ENCODE measurements around the gene CORO1C. TPM values are rescaled to one million over a fixed set of nuclear protein-coding genes. Genes with fewer than 3 reads are reported as not detected.
"Not testable (repeated sequence)": the region's sequence is repeated elsewhere in the genome, so short reads cannot be mapped to it uniquely, and the experiment has no call there.

CORO1C gene
- total RNA-seq, 1 donor from 2014 or later: 269 TPM

GRCh38 chr12:108678104-108678730 is 53.1 kb downstream of the CORO1C start:
- DNase-seq (ENCODE audit: low spot score): no peak

- DNase-seq (ENCODE audit: low spot score): no peak
These were observed 53.9 kb downstream of the CORO1C start for GRCh38 chr12:108677381-108677780.

GRCh38 chr12:108676707-108677106 is 54.6 kb downstream of the CORO1C start:
- no peak for DNase-seq (ENCODE audit: low spot score)

DNA sequence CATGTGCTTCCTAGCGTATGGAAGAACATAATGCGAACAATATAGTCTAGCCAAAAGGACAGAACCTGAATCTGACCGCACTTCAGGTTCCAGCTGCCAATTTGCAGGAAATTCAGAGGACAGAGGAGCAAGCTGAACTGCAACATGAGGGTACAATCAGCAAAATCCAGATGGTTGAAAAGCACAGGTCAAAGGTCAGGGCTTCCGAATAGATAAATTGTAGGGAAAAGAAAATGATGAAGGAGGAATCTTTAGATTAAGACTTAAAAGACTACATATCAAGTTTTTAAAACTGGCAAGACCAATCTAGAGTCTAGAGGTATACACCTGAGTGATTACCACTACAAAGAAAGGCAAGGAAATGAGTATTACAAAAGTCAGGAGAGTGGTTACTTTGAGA is 55.5 kb downstream of the CORO1C start:
- no peak for DNase-seq (ENCODE audit: low spot score)

DNA sequence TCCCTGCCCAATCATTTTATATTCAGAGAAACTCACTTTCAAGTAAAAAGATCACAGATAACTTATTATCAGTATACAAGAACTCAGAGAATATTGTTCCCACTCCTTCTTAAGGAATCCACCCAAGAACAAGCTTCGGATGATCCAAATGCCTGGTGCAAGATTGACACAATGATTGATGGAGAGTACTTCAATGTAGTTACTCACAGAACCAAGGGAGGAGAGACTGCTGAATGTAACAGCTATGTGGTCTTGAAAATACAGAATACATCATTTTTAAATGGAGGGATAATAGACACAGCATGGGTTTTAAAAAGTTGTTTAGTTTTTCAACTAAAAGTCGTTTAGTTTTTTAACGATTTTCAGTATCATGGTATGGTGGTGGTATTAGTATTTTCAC is 59.3 kb downstream of the CORO1C start:
- no peak for DNase-seq (ENCODE audit: low spot score)

DNA sequence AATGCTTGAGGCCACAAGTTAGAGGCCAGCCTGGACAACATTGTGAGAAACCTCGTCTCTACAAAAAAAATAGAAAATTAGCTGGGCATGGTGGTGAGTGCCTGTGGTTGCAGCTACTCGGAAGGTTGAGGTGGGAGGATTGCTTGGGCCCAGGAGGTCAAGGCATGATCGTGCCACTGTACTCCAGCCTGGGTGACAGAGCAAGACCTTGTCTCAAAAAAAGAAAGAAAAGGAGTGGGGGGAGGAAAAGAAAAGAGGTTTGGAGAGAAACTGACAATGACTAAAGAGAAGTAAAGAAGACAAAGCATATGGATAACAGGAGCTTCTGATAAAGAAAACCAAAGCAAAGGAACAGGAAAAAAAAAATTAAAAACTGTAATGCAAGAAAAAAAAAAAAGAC is 60.2 kb downstream of the CORO1C start:
- DNase-seq (ENCODE audit: low spot score): no peak

GRCh38 chr12:108670066-108670631 is 61.2 kb downstream of the CORO1C start:
- DNase-seq (ENCODE audit: low spot score): no peak

DNA sequence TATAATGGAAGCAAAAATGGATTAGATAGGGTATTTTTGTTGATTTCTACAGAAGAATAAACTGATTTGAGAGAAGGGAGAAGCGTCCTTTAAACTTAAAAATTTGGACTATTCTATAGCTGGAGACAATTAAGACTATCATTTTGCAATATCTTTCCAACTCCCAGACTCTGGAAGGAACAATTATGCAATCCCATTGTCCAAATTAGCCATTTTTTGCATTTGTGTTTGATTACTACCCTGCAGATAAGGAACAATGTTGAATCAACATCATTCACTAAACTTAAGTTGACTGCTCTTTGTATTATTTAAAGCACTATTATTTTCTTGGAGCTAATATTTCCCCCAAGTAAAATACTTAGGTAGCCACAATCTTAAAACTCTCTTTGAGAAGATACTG is 62.8 kb downstream of the CORO1C start:
- no peak for DNase-seq (ENCODE audit: low spot score)

GRCh38 chr12:108668063-108668462 is 63.3 kb downstream of the CORO1C start:
- DNase-seq (ENCODE audit: low spot score): no peak

DNA sequence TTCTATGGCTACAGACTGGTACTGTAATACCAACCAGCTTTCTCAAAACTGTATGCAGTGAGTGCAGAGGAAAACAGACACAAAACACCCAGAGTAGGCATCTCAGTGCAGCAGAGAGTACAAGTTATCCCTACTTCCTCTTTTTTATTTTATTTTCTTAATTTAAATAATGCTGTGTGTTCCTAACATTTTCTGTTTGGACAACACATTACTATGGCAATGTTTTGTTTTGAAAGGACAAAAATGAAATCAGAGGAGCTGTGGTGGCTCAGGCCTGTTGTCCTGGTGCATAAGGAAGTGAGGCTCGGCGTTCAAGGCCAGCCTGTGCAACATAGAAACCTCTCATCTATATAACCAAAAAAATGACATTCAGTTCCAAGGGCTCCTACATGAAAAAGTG is 64.0 kb downstream of the CORO1C start:
- DNase-seq (ENCODE audit: low spot score): no peak

GRCh38 chr12:108666401-108666881 is 64.9 kb downstream of the CORO1C start:
- DNase-seq (ENCODE audit: low spot score): peak; percentile 51

DNA sequence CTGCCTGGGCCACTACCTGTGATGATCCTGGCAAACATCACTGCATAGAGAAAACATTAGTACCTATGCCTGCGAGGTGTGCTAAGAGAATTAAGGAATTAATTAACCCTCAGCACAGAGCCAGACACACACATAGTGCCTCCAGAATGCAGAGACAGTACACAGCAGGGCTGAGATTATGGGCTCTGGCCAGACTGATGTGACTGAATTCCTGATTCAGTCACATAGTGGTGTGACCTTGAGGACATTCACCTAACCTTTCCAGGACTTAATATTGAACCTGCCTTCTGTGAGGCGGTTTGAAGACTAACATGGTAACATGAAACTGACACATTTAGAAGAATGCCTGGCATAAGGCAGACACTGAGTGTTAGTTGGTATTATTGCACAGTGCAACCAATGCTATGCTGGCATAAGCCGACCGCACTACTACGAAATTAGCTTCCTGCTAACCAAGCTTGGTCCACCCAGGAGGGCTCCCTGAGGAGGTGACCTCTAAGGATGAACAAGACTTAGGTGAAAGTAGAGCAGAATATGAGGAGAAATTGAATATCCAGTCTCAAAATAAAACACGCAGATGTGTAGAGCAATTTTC is 65.6 kb downstream of the CORO1C start:
- no peak for DNase-seq (ENCODE audit: low spot score)

DNA sequence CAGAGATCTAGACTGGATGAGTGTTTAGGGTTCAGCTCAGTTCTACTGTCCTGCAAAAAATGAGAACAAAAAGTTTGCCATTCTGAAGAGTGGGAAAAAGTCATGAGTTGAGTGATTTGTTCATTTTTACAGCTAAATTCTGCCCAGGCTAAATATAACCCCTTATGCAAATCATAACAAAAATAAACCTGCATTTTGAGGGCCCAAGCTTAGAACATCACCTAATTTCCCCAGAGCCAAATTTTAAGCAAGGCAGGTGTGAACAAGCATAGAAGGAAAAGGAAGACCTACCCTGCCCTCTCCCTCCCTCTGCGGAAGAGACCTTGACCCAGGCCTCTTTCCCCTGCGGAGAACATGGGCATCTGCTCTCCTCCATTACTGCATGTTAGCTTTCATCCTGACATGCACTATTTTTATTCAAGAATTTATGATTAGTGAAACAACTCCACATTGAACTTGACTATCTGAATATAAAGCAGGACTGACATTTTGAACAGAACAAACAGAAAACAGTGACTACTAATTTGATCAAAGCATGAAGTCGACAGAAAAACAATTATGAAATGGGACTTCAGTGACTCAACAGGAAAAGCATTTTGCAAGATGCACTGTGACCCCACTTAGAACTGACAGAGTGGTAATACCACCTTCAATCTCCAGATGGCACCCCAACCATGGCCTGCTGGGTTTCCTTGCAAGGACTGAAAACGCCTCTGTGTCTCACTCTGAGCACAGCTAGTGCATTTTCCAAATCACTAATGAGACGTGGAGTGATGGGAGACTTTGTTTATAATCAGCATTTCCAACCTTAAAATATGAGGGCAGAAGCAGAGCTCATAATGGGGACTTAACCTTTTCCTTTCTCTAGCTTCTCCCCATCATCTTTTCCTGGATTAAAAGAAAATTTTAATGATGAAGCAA is 66.7 kb downstream of the CORO1C start:
- DNase-seq (ENCODE audit: low spot score): peak; percentile 96

DNA sequence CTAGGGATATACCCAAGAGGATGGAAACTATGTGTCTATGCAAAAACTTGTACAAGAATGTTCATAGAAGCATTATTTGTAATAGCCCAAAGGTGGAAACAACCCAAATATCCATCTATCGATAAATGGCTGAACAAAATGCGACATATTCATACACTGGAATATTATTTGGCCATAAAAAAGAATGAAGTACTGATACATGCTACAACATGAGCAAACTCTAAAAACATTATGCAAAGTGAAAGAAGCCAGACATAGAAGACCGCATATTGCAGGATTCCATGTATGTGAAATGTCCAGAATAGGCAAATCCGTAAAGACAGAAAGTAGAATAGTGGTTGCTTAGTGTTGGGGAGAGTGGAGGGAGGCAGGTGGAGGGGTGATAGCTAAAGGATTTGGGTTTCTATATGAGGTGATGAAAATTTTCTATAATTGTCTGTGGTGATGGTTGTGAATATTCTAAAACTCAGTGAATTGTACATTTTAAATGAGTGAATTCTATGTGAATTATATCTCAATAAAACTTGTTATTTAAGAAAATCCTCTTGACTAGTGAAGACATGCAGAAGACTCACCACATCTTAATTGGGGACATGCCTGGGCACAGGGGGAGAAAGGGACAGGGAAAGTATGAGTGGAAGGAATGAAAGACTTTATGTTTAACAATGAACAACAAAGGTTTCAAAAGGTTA is 67.8 kb downstream of the CORO1C start:
- DNase-seq (ENCODE audit: low spot score): no peak

DNA sequence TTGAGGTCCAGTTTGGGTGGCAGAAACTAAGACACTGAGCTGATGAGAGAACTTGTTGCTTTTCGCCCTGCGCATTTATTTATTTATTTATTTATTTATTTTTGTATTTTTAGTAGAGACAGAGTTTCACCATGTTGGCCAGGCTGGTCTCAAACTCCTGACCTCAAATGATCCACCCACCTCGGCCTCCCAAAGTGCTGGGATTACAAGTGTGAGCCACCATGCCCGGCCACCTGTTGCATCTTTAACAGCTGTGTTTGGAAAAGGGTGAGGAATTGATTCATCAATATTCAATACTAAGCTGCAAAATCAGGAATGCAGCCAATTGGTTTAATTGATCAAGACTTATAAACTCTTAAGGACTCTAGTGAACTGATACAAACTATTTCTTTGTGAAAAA is 73.2 kb downstream of the CORO1C start:
- not testable (repeated sequence) for DNase-seq (ENCODE audit: low spot score)

- DNase-seq (ENCODE audit: low spot score): no peak
These were observed 74.1 kb downstream of the CORO1C start for GRCh38 chr12:108657130-108657745.

DNA sequence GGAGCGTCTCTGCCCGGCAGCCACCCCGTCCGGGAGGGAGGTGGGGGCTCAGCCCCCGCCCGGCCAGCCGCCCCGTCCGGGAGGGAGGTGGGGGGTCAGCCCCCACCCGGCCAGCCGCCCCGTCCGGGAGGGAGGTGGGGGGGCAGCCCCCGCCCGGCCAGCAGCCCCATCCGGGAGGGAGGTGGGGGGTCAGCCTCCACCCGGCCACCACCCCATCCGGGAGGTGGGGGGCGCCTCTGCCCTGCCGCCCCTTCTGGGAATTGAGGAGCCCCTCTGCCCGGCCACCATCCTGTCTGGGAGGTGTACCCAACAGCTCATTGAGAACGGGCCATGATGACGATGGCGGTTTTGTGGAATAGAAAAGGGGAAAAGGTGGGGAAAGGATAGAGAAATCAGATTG is 75.1 kb downstream of the CORO1C start:
- not testable (repeated sequence) for DNase-seq (ENCODE audit: low spot score)

DNA sequence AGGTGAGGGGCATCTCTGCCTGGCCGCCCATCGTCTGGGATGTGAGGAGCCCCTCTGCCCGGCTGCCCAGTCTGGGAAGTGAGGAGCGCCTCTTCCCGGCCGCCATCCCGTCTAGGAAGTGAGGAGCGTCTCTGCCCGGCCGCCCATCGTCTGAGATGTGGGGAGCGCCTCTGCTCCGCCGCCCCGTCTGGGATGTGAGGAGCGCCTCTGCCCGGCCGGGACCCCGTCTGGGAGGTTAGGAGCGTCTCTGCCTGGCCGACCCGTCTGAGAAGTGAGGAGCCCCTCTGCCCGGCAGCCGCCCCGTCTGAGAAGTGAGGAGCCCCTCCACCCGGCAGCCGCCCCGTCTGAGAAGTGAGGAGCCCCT is 75.5 kb downstream of the CORO1C start:
- DNase-seq (ENCODE audit: low spot score): not testable (repeated sequence)

- not testable (repeated sequence) for DNase-seq (ENCODE audit: low spot score)
These were observed 76.7 kb downstream of the CORO1C start for GRCh38 chr12:108654622-108655021.

DNA sequence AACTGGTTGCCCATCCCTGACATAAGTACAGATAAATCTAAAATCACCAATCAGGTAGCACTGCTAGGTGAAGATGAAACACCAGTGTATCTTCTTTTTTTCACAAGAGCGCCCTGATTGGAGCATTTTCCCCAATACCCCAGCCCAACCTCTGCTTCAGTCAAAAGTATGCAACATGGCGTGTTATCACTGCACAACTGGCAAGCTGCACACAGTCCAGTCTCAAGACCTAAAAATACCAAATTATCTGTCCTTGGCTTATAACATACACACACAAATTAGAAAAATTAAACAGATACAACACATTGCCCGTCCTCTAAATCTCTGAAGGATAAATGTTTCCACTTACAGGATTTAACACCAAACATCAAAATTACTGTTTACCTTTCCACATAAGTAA is 77.4 kb downstream of the CORO1C start:
- DNase-seq (ENCODE audit: low spot score): no peak

DNA sequence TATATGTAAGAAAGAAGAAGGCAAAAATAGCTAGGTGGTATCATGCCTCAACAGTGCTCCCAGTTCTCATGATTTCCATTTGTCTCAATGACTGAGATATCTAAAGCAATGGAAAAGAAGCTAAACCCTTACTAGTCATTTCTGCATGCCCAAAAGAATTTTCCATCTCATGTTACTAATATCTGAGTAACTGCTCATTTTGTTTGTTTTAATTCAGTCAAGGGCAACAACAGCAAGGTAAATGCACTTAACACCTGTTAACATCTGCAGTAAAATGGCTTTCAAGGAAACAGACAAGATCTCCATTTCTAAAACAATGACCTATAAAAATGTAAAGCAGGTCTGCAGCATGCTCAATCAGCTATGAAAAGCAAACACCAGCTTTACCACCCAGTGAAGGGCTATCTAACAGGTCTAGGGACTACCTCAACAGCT is 78.2 kb downstream of the CORO1C start:
- no peak for DNase-seq (ENCODE audit: low spot score)

Measured in umbilical cord (tissue), 2 donors.